ENCODE results near the gene PHF20. TPM values are rescaled to one million over a fixed set of nuclear protein-coding genes. Genes with fewer than 3 reads are reported as not detected.
A peak's percentile ranks its signal among the peaks of the same experiment; 100 is the strongest.

PHF20 gene
- total RNA-seq, 6 experiments from 2014 or later, result 31.5 to 40.9 (median 36.2) TPM

DNA sequence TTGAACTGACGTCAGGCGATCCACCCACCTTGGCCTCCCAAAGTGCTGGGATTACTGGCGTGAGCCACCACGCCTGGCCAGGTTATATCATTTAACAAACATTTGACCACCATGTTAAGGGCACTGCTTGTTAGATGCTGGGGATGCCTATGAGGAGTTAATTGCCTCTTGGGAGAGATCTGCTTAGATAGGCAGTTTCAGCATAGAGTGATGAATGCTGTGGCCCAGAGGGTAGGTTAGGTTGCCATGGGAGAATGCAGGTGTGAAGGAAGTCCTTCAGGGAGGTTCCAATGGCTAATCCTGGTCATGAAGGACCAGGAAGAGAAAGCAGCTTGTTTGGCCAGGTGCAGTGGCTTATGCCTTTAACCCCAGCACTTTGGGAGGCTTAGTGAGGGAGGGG is 17.0 kb downstream of the PHF20 start:
- DNase-seq, result no peak
- Mint-ChIP-seq H3K4me1 (ENCODE audit: low read depth) (peaks cover 17% of the 10 kb centered on the region), H3K27ac (0 out of 2 replicates have a peak overlapping the region, but pooled peaks have one; percentile 12), H3K9me3 (no peaks in the 10 kb centered on the region), H3K4me3 (no peak overlapping the region), H3K27me3 (ENCODE audit: insufficient read depth) (no peaks in the 10 kb centered on the region), H3K36me3 (ENCODE audit: low read depth) (no peaks in the 10 kb centered on the region)
- TF ChIP-seq, protein P1, sequence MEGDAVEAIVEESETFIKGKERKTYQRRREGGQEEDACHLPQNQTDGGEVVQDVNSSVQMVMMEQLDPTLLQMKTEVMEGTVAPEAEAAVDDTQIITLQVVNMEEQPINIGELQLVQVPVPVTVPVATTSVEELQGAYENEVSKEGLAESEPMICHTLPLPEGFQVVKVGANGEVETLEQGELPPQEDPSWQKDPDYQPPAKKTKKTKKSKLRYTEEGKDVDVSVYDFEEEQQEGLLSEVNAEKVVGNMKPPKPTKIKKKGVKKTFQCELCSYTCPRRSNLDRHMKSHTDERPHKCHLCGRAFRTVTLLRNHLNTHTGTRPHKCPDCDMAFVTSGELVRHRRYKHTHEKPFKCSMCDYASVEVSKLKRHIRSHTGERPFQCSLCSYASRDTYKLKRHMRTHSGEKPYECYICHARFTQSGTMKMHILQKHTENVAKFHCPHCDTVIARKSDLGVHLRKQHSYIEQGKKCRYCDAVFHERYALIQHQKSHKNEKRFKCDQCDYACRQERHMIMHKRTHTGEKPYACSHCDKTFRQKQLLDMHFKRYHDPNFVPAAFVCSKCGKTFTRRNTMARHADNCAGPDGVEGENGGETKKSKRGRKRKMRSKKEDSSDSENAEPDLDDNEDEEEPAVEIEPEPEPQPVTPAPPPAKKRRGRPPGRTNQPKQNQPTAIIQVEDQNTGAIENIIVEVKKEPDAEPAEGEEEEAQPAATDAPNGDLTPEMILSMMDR (IDR thresholded peaks at IDR 0.05), result no peak

DNA sequence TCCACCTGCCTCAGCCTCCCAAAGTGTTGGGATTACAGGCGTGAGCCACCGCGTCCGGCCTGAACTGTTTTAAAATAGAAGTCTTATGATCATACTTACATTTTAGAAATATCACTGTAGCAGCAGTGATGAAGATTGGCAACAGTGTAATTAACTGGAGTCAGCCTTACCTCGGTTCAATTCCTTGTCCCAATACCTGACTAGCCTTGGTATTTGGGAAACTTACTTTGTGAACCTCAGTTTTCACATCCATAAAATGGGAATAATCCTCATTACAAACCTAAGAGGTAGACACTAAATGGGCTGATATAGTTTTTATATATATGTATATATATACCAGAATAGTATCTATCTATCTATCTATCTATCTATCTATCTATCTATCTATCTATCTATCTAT is 19.3 kb downstream of the PHF20 start:
- Mint-ChIP-seq H3K9me3 (no peaks in the 10 kb centered on the region), H3K27me3 (ENCODE audit: insufficient read depth) (no peaks in the 10 kb centered on the region), H3K27ac (peak overlapping the region; percentile 18; the same call in 1 of the 2 replicates), H3K4me3 (no peak overlapping the region), H3K36me3 (ENCODE audit: low read depth) (no peaks in the 10 kb centered on the region), H3K4me1 (ENCODE audit: low read depth) (peaks cover 17% of the 10 kb centered on the region)
- TF ChIP-seq, protein P1 (IDR thresholded peaks at IDR 0.05), result no peak
- no peak for DNase-seq

DNA sequence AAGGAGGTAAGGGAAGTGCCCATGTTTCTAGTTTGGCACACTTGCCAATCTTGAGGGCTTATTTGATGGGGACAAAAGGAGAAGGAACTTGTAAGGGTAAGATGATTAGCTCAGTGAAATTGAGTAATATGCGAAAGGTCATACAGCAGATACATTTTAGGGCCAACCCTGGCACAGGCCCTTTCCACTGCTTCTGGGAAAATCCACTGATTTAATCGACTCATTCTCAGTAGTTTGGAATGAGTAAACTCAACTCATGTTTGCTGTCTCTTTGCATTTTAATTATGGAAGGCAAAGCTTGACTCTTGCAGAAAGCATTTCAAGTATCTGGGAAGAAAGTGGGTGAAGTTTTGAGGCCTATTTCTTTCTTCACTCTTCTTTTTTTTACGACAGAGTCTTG is 20.0 kb downstream of the PHF20 start:
- Mint-ChIP-seq H3K27me3 (ENCODE audit: insufficient read depth) (no peaks in the 10 kb centered on the region), H3K27ac (peak overlapping the region; percentile 93), H3K9me3 (no peaks in the 10 kb centered on the region), H3K4me3 (peak overlapping the region; percentile 60), H3K36me3 (ENCODE audit: low read depth) (no peaks in the 10 kb centered on the region), H3K4me1 (ENCODE audit: low read depth) (peaks cover 17% of the 10 kb centered on the region)
- DNase-seq, result peak; percentile 96
- TF ChIP-seq, protein P1 (IDR thresholded peaks at IDR 0.05), result no peak

DNA sequence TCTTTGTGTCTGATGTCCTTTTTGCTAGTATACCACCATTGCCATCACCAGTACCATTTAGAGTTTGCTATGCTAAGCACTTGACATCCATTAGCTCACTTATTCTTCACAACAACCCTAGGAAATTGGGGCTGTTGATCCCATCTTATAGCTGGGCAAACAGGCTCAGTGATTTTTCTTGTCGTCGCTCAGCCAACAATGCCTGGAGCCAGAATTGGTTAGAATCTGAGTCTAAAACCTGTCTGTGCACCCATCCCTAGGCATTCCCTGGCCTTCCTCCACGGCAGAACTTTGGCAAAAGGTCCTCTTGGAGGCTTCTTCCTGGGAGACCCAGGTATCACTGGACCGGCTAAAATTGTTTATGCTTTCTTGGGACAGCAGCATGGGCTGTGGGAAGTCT is 20.9 kb downstream of the PHF20 start:
- TF ChIP-seq, protein P1 (IDR thresholded peaks at IDR 0.05), result no peak
- no peak for DNase-seq
- Mint-ChIP-seq H3K27ac (peak overlapping the region; percentile 93), H3K27me3 (ENCODE audit: insufficient read depth) (no peaks in the 10 kb centered on the region; the same call in 1 of the 2 replicates), H3K4me3 (no peak overlapping the region; the same call in 1 of the 2 replicates), H3K36me3 (ENCODE audit: low read depth) (no peaks in the 10 kb centered on the region), H3K4me1 (ENCODE audit: low read depth) (peaks cover 17% of the 10 kb centered on the region), H3K9me3 (no peaks in the 10 kb centered on the region)

DNA sequence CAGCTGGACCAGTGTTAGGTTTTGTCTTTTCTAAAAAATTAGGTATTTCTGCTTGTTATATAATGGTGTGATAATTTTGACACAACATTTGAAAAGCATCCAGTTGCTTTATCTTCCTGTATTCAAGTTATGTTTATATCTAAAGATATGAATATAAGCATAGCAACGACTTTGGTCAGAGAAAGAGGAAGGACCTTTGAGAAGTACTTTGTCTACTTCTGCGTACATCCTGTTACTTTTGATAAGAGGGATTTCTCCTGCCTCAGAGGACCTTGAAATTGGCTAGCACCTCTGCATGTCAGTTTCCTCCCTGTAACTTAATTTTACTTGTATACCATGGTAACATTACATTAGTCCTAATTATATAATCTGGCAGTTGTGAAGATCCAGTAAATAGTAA is 24.8 kb downstream of the PHF20 start:
- H3K4me3 Mint-ChIP-seq, result no peak overlapping the region
- no peak overlapping the region for H3K27ac Mint-ChIP-seq
- H3K9me3 Mint-ChIP-seq, result no peaks in the 10 kb centered on the region
- DNase-seq, result no peak
- H3K36me3 Mint-ChIP-seq (ENCODE audit: low read depth), result peaks cover 14% of the 10 kb centered on the region
- H3K27me3 Mint-ChIP-seq (ENCODE audit: insufficient read depth), result no peaks in the 10 kb centered on the region; the same call in 1 of the 2 replicates
- TF ChIP-seq, protein P1 (IDR thresholded peaks at IDR 0.05), result no peak
- H3K4me1 Mint-ChIP-seq (ENCODE audit: low read depth), result peaks cover 14% of the 10 kb centered on the region

DNA sequence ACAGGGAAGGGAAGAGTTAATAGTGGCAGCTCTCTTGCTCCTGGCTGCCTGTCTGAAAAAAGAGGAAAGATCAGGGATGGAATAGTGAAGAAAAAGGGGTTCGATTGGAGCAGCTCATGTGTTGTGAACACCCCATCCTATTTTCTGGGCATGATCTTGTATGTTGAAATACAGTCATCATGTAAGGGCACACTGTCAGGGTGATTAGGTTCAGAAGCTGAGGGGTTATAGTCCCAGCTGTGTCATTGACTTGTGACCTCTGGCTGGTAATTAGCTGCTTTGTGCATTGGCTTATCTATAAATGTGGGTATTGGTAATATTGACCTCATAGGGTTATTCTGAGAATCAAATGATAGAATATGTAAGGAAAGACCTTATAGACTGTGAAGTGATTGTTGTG is 30.1 kb downstream of the PHF20 start:
- Mint-ChIP-seq H3K36me3 (ENCODE audit: low read depth) (peaks cover 23% of the 10 kb centered on the region), H3K4me1 (ENCODE audit: low read depth) (no peaks in the 10 kb centered on the region), H3K9me3 (no peaks in the 10 kb centered on the region), H3K27me3 (ENCODE audit: insufficient read depth) (no peaks in the 10 kb centered on the region; the same call in 1 of the 2 replicates), H3K27ac (0 out of 2 replicates have a peak overlapping the region, but pooled peaks have one; percentile 29), H3K4me3 (no peak overlapping the region)
- no peak for DNase-seq
- TF ChIP-seq, protein P1 (IDR thresholded peaks at IDR 0.05), result no peak
